ENCODE data around the gene CTSZ.

The CTSZ gene

GRCh38 chr20:59035381-59035780 lies 28.3 kb upstream of the CTSZ start:
- Histone ChIP-seq H3K4me2 (ENCODE audit: low read depth, low read length, poor library complexity, severe bottlenecking) (no peak overlapping the region), H3K9me2 (replicated peaks; ENCODE audit: low read depth, low read length) (no peaks in the 10 kb centered on the region), H4K20me1 (ENCODE audit: insufficient read depth, low read length, poor library complexity, severe bottlenecking) (peaks cover 65% of the 10 kb centered on the region), H3K4me1 (ENCODE audit: insufficient read depth, low read length, poor library complexity, severe bottlenecking) (peaks cover 43% of the 10 kb centered on the region), H3K9ac (ENCODE audit: low read depth, low read length, poor library complexity, severe bottlenecking) (no peak overlapping the region), H3K9me3 (ENCODE audit: insufficient read depth, low read depth, low read length) (no peaks in the 10 kb centered on the region), H3K79me2 (ENCODE audit: insufficient read depth, low read length) (peaks cover 77% of the 10 kb centered on the region), H3K36me3 (ENCODE audit: insufficient read depth, low read length) (peaks cover 53% of the 10 kb centered on the region; the same call in 1 of the 2 replicates), H3K27me3 (ENCODE audit: insufficient read depth, low read length, poor library complexity, severe bottlenecking) (no peaks in the 10 kb centered on the region), H3K4me3 (ENCODE audit: low read length, poor library complexity, severe bottlenecking) (no peak overlapping the region), H2AFZ (ENCODE audit: low read length) (no peak overlapping the region), H3F3A (ENCODE audit: low read depth) (no peaks in the 10 kb centered on the region; the same call in 1 of the 2 replicates)
- TF ChIP-seq EZH2phosphoT487 (IDR thresholded peaks at IDR 0.05; ENCODE audit: borderline replicate concordance) (no peak), CTCF (conservative IDR thresholded peaks at IDR 0.05; ENCODE audit: low read length) (no peak)

GRCh38 chr20:59033616-59034165 lies 26.6 kb upstream of the CTSZ start:
- Histone ChIP-seq H3K4me3 (ENCODE audit: low read length, poor library complexity, severe bottlenecking) (no peak overlapping the region), H3K27me3 (ENCODE audit: insufficient read depth, low read length, poor library complexity, severe bottlenecking) (no peaks in the 10 kb centered on the region), H3K36me3 (ENCODE audit: insufficient read depth, low read length) (peaks cover 70% of the 10 kb centered on the region; the same call in 1 of the 2 replicates), H2AFZ (ENCODE audit: low read length) (no peak overlapping the region), H3K9me2 (replicated peaks; ENCODE audit: low read depth, low read length) (no peaks in the 10 kb centered on the region), H3K9ac (ENCODE audit: low read depth, low read length, poor library complexity, severe bottlenecking) (no peak overlapping the region), H3K4me2 (ENCODE audit: low read depth, low read length, poor library complexity, severe bottlenecking) (no peak overlapping the region), H4K20me1 (ENCODE audit: insufficient read depth, low read length, poor library complexity, severe bottlenecking) (peaks cover 63% of the 10 kb centered on the region), H3K9me3 (ENCODE audit: insufficient read depth, low read depth, low read length) (no peaks in the 10 kb centered on the region), H3F3A (ENCODE audit: low read depth) (no peaks in the 10 kb centered on the region; the same call in 1 of the 2 replicates), H3K79me2 (ENCODE audit: insufficient read depth, low read length) (peaks cover 77% of the 10 kb centered on the region), H3K4me1 (ENCODE audit: insufficient read depth, low read length, poor library complexity, severe bottlenecking) (peaks cover 28% of the 10 kb centered on the region)
- TF ChIP-seq EZH2phosphoT487 (IDR thresholded peaks at IDR 0.05; ENCODE audit: borderline replicate concordance) (no peak), CTCF (conservative IDR thresholded peaks at IDR 0.05; ENCODE audit: low read length) (no peak)

DNA sequence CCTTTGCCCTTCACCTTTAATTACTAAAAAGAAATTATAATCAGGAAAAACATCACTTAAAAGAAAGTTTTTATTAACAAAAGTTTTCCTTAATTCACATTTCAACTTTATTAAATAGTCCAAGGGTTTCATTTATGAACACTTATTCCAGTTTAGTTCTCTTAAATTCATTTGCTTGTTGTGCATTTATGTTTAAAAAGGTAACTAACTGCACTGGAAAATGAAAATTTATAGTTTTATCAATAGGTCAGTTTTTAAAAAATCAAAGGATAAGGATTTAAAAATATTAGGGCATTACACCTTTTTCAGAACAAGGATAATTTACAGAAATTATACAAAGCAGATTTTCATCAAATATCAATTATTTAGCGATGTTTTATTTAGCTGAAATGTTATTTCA lies 26.0 kb upstream of the CTSZ start:
- no peaks in the 10 kb centered on the region for H3K9me3 ChIP-seq (ENCODE audit: insufficient read depth, low read depth, low read length)
- TF ChIP-seq CTCF (conservative IDR thresholded peaks at IDR 0.05; ENCODE audit: low read length) (no peak), EZH2phosphoT487 (IDR thresholded peaks at IDR 0.05; ENCODE audit: borderline replicate concordance) (no peak)
- no peaks in the 10 kb centered on the region for H3K9me2 ChIP-seq (replicated peaks; ENCODE audit: low read depth, low read length)
- peak overlapping the region; percentile 63 for H3K9ac ChIP-seq (ENCODE audit: low read depth, low read length, poor library complexity, severe bottlenecking)
- peaks cover 29% of the 10 kb centered on the region for H3K4me1 ChIP-seq (ENCODE audit: insufficient read depth, low read length, poor library complexity, severe bottlenecking)
- H3F3A ChIP-seq (ENCODE audit: low read depth) = no peaks in the 10 kb centered on the region; the same call in 1 of the 2 replicates
- H4K20me1 ChIP-seq (ENCODE audit: insufficient read depth, low read length, poor library complexity, severe bottlenecking) = peaks cover 64% of the 10 kb centered on the region
- peak overlapping the region; percentile 69 for H3K4me3 ChIP-seq (ENCODE audit: low read length, poor library complexity, severe bottlenecking)
- H3K4me2 ChIP-seq (ENCODE audit: low read depth, low read length, poor library complexity, severe bottlenecking) = peak overlapping the region; percentile 62
- peaks cover 76% of the 10 kb centered on the region for H3K79me2 ChIP-seq (ENCODE audit: insufficient read depth, low read length)
- H2AFZ ChIP-seq (ENCODE audit: low read length) = no peak overlapping the region
- peaks cover 72% of the 10 kb centered on the region for H3K36me3 ChIP-seq (ENCODE audit: insufficient read depth, low read length)
- no peaks in the 10 kb centered on the region for H3K27me3 ChIP-seq (ENCODE audit: insufficient read depth, low read length, poor library complexity, severe bottlenecking)
